ENCODE measurements around the gene B9D1. TPM values are rescaled to one million over a fixed set of nuclear protein-coding genes. Genes with fewer than 3 reads are reported as not detected.

Gene B9D1
- polyA plus RNA-seq, 3 donors, result 1.0 TPM; not detected in 2

- no peak for TF ChIP-seq CTCF (IDR thresholded peaks at IDR 0.05)
- Mint-ChIP-seq H3K36me3 (peaks cover 0 to 3% of the 10 kb centered on the region in 2 donors), H3K4me3 (no peak overlapping the region), H3K27ac (no peak overlapping the region), H3K4me1 (peaks cover 29% of the 10 kb centered on the region), H3K9me3 (peaks cover 0 to 2% (median 0%) of the 10 kb centered on the region in 7 donors), H3K27me3 (ENCODE audit: low read depth in 3 of 3) (peaks cover 0 to 3% (median 0%) of the 10 kb centered on the region in 3 donors)
- WGBS (ENCODE audit: insufficient coverage), result 95% methylated on average over 4 of the region's 4 CpGs
- Histone ChIP-seq H3K4me2 (replicated peaks; ENCODE audit: extremely low read depth, low read length, poor library complexity, severe bottlenecking) (no peak overlapping the region), H2AFZ (ENCODE audit: insufficient read depth, low read depth, low read length, poor library complexity, severe bottlenecking) (no peak overlapping the region), H3K9ac (ENCODE audit: insufficient read depth, low read length, poor library complexity, severe bottlenecking) (no peak overlapping the region), H3K27me3 (ENCODE audit: control insufficient read depth in 2 of 2, insufficient read depth in 2 of 2, low read length in 2 of 2) (no peaks in the 10 kb centered on the region), H3K79me2 (ENCODE audit: insufficient read depth, low read length) (no peaks in the 10 kb centered on the region), H3K4me3 (replicated peaks in 1 of 3; ENCODE audit: low read depth in 2 of 3, low read length in 3 of 3) (no peak overlapping the region), H3K9me3 (replicated peaks in 1 of 2; ENCODE audit: control insufficient read depth in 1 of 2, insufficient read depth in 1 of 2, low read length in 2 of 2) (no peaks in the 10 kb centered on the region), H3K36me3 (replicated peaks in 1 of 2; ENCODE audit: control insufficient read depth in 1 of 2, insufficient read depth in 2 of 2, low read length in 2 of 2) (no peaks in the 10 kb centered on the region), H4K20me1 (ENCODE audit: insufficient read depth, low read length) (no peaks in the 10 kb centered on the region), H3K4me1 (ENCODE audit: control insufficient read depth in 1 of 2, insufficient read depth in 2 of 2, low read length in 2 of 2) (peaks cover 27 to 29% of the 10 kb centered on the region in 2 donors), H3K27ac (ENCODE audit: low read depth in 1 of 2, low read length in 2 of 2) (no peak overlapping the region)
- DNase-seq, result no peak
- intact Hi-C loops (cut with micrococcal nuclease), result loop anchor here in 1 of 2 donors (5.0 kb wide), 1 partner anchor 36 kb away; no protein-coding TSS in a partner anchor
Measured at GRCh38 chr17:19403021-19403420, 40.5 kb upstream of the B9D1 start.

GRCh38 chr17:19402171-19402570, 39.6 kb upstream of the B9D1 start:
- no peak overlapping the region for H3K4me3 Mint-ChIP-seq
- Histone ChIP-seq H3K4me2 (replicated peaks; ENCODE audit: extremely low read depth, low read length, poor library complexity, severe bottlenecking) (no peak overlapping the region), H3K79me2 (ENCODE audit: insufficient read depth, low read length) (no peaks in the 10 kb centered on the region), H3K36me3 (replicated peaks in 1 of 2; ENCODE audit: control insufficient read depth in 1 of 2, insufficient read depth in 2 of 2, low read length in 2 of 2) (no peaks in the 10 kb centered on the region), H3K9ac (ENCODE audit: insufficient read depth, low read length, poor library complexity, severe bottlenecking) (no peak overlapping the region), H3K27ac (ENCODE audit: low read depth in 1 of 2, low read length in 2 of 2) (no peak overlapping the region), H2AFZ (ENCODE audit: insufficient read depth, low read depth, low read length, poor library complexity, severe bottlenecking) (no peak overlapping the region), H3K4me3 (replicated peaks in 1 of 3; ENCODE audit: low read depth in 2 of 3, low read length in 3 of 3) (no peak overlapping the region), H3K4me1 (ENCODE audit: control insufficient read depth in 1 of 2, insufficient read depth in 2 of 2, low read length in 2 of 2) (peaks cover 36 to 37% of the 10 kb centered on the region in 2 donors), H3K27me3 (ENCODE audit: control insufficient read depth in 2 of 2, insufficient read depth in 2 of 2, low read length in 2 of 2) (no peaks in the 10 kb centered on the region), H4K20me1 (ENCODE audit: insufficient read depth, low read length) (no peaks in the 10 kb centered on the region), H3K9me3 (replicated peaks in 1 of 2; ENCODE audit: control insufficient read depth in 1 of 2, insufficient read depth in 1 of 2, low read length in 2 of 2) (no peaks in the 10 kb centered on the region)
- no peak for TF ChIP-seq CTCF (IDR thresholded peaks at IDR 0.05)
- WGBS (ENCODE audit: insufficient coverage), result 86% methylated on average over 1 of the region's 1 CpG
- no peak for DNase-seq
- intact Hi-C loops (cut with micrococcal nuclease), result loop anchor here in 1 of 2 donors (5.0 kb wide), 1 partner anchor 35 kb away; no protein-coding TSS in a partner anchor
- peaks cover 0 to 3% (median 0%) of the 10 kb centered on the region in 3 donors for H3K27me3 Mint-ChIP-seq (ENCODE audit: low read depth in 3 of 3)
- no peak overlapping the region for H3K27ac Mint-ChIP-seq
- peaks cover 0 to 3% of the 10 kb centered on the region in 2 donors for H3K36me3 Mint-ChIP-seq
- H3K4me1 Mint-ChIP-seq, result peaks cover 36% of the 10 kb centered on the region
- peaks cover 0 to 2% (median 0%) of the 10 kb centered on the region in 7 donors for H3K9me3 Mint-ChIP-seq
